HG02623 (cell line): ENCODE results near the gene RABGAP1.

ENCODE experiments used
- ATAC-seq: cut with Tn5 transposase; IDR thresholded peaks from one replicate; pipeline ENCODE4 v1.9.1; 2021; ENCODE audit warnings: moderate library complexity; ENCODE audit not compliant: unreplicated experiment

RABGAP1 gene

GRCh38 chr9:123108976-123109375 is 168.2 kb downstream of the RABGAP1 start:
- ATAC-seq: no peak

- no peak for ATAC-seq
Observed at GRCh38 chr9:123109540-123110279, 168.9 kb downstream of the RABGAP1 start.

DNA sequence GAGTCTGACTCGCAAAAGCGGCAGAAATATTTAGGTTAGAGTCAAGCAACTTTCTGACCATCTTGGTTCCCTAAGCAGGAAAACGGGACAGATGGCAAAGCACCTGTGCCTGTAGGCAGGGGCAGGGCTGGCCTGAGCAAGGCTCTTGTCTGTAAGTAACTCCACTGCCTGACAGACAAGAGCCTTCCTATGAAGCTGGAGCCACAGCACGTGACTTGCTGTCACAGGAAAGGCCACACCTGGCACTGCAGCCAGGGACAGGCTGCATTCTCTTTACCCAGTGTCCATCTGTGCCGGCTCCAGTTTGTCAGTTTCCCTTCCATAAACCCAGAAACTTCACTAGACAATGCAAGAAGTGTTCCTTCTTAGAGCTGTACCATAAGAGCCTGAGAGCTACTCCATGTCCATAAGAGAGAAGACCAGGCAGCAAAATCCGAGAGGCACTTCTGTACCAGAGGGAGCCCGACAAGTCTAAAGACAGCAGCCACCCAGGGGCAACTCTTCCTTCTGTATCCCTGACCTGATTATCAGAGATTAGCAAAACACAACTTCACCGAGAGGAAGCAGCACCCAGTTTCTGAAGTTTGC is 170.7 kb downstream of the RABGAP1 start:
- ATAC-seq: no peak

GRCh38 chr9:123112015-123112975 is 171.5 kb downstream of the RABGAP1 start:
- ATAC-seq: no peak

GRCh38 chr9:123113185-123113584 is 172.4 kb downstream of the RABGAP1 start:
- ATAC-seq: no peak

DNA sequence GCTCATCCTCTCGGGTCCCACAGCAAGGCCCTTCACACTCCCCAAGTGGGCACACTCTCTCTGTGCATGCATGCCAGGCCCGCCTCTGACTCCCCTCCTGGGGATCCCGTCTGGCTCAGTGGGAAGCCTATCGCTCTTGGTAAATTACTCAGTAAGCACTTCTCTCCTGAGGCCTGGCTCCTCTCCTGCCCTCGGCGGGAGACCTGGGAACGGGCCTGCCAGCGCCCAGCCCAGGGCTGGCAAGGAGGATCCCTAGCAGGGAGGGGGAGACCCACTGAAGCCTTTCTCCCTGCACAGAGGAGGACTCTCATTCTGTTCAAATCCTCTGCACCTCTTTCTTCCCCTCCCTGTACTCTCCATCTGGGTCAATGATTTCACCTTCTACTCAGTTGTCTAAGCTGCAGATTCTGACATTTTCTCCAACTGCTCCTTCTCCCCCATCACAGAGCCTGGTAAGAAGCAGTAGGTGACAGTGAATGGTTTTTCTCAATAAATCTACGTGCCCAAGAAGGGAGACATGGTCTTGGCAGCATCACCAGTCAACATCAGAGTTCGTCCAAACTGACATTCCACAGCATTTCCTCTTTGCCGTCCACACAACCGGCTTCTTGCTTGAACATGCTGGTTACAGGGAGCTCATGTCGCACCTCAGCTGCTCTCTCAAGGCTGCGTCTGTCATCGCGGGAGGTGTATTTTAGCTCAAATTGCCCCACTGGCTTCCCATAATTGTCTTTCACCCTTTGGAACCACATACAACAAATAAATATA is 174.5 kb downstream of the RABGAP1 start:
- no peak for ATAC-seq

DNA sequence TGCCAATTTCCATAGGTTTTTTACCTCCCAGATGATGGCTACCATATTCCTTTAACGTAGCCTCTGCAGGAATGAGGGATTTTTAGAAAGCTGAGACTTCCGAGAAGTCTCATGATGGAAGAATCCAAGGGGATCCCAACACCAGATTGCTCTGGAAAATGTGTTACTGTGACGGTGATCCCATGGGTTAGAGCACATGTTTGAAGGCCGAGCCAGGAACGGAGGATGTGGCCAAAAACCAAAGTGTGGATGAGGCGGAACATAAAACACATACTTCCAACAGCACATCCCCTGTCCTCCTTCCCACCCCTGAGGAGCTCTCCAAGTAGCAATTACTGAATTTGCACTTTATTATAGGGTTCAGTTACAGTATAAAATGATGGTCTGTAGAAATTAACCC is 175.2 kb downstream of the RABGAP1 start:
- no peak for ATAC-seq

DNA sequence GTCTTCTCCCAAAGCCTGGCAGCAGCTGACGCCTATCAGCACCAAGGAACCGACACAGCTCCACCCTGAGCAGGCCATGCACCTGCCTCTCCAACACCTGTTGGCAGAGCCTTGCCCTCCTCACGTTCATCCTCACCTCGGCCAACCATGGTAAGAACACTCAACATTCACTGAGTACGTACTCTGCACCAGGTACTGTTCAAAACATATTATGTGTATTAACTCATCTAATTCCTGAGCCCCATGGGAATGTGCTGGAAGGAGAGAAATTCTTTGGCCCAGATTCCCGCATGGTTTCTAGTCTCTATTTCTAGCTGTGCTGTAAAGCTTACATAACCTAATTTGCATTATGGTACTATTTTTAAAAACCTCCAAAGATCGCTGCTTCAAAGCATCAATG is 178.7 kb downstream of the RABGAP1 start:
- no peak for ATAC-seq

GRCh38 chr9:123120131-123120530 is 179.3 kb downstream of the RABGAP1 start:
- ATAC-seq: no peak

DNA sequence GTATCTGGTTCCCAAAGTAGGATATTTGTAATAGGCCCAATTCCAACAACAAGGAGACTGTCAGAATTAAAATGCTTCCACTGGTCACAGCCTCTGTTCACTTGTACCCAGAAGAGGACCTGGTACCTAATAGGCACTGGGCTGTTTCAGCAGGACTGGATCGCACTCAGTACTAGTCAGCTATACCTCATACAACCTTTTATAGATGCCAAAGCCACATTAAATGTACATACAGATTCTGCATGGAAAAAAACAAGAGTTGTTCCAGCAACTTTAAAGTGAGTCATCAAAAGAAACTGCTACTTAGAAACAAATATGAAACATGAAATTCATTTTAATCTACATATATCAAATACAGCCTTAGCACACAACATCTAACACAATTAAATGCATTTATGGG is 180.1 kb downstream of the RABGAP1 start:
- ATAC-seq: no peak

GRCh38 chr9:123121457-123121856 is 180.6 kb downstream of the RABGAP1 start:
- no peak for ATAC-seq

- ATAC-seq: no peak
Observed at GRCh38 chr9:123127512-123128075, 186.8 kb downstream of the RABGAP1 start.

DNA sequence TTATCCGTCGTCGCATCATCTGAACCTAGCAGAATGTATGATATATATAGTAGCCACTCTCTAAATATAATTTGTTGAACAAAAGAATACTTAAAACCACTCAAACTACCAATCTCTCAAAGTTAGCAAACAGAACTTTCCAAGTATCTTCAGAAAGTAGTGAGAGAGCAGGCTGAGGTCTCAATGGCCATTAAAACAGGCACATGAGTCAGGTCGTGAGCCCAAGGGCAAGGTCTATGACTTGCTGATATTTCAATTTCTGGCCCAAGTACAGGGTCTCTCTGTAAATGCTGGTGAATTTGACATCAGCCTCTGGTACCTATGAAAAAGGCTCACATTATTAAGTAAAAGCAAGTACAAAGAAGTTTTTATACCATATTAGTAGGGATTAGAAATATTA is 187.8 kb downstream of the RABGAP1 start:
- ATAC-seq: no peak

- ATAC-seq: no peak
Observed at GRCh38 chr9:123129423-123129822, 188.6 kb downstream of the RABGAP1 start.

DNA sequence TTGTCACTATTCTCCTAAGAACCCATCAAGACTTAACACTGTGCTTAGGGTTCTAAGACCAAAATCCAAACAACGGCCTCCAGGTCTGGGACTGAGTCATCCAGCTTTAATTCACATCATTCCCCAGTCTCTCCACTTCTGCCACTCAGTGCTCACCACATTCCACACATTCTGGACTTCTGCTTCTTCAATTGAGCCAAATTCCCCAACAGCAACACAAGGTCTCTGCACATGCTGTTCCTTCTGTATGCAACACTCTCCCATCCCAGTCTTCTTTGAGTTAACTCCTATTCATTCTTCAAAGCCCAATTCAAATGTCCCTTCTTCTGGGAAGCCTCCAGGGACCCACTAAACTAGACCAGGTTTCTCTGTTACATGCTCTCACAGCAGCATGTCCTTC is 190.4 kb downstream of the RABGAP1 start:
- ATAC-seq: no peak

- no peak for ATAC-seq
Observed at GRCh38 chr9:123131993-123132392, 191.2 kb downstream of the RABGAP1 start.

DNA sequence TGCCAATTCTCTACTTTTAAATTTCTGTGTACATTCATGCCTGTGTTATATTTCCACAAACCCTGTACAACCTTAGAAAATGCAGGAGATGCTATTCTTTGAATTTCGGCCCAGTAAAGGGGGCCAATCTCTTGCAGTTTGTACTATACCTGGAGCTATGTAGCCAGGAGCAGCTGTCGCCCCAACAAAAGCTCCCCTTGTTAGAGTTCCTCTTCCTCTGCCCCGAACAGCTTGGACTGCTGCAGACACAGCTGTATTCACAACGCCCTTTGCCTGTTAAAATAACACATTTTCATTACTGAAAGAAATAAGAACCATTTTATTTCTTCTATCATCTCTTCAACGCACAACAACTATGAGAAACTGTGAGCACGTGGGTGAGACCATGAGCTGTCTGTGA is 191.9 kb downstream of the RABGAP1 start:
- no peak for ATAC-seq

DNA sequence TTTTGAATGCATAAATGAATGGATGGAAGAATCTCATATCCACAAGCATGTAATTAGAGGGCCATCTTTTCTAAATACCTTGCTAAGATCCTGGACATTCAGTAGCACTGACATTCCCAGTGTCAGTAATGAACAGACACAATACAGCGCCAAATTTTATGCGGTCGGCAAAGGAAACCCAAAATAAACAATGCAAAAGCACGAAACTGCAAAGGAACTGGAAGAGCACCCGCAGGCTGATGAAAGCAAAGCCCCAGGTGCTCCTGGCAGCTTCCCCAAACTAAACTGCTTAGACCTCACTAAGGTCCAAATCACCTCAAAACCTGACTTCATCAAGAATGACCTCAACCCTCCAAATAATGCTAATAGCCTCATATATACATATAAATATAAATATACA is 194.6 kb downstream of the RABGAP1 start:
- no peak for ATAC-seq

DNA sequence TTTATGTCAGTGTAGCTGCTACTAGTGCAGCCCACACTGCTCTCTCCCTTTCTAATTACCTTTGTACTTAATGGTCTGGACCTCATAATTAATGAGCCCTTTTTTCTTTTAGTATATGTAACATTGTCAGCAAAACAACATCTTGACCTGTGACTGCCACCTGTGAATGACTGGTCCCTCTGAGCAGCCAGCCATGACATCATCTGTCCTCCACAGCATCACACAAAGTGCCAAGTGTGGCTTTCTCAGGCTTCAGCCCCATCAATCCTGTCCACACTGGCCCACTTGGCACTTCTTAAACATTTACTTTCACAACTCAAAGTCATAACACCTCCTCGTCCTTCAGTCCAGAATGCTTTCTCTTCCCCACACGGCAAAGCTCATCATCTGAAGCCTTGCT is 197.3 kb downstream of the RABGAP1 start:
- ATAC-seq: no peak

GRCh38 chr9:123149067-123149466 is 208.2 kb downstream of the RABGAP1 start:
- ATAC-seq: no peak
